HEK293 (cell line): ENCODE measurements around the gene PAK6.

Source experiments
- CTCF ChIA-PET: fragments of 350-600 bp; formaldehyde crosslinking; extraction: SDS; loops from one replicate; lab custom pipeline; 2021; ENCODE audit warnings: antibody characterized with exemption; lab: Yijun Ruan, JAX
- POLR2A ChIA-PET: fragments of 300-600 bp; formaldehyde crosslinking; extraction: SDS; loops from one replicate; lab custom pipeline; 2020; ENCODE audit warnings: antibody characterized with exemption, inconsistent platforms; lab: Yijun Ruan, JAX
- H3K27ac ChIP-seq: fragments of 200-500 bp; sonication (Bioruptor generic); 2 replicates; pipeline ENCODE4 v1.5.1; 2014; ENCODE audit warnings: low read depth, low read length, control low read depth, inconsistent platforms; ENCODE audit errors: extremely low read depth
- H3K36me3 ChIP-seq, 2 experiments: fragments of 200-500 bp in 1 of 2; sonication (Bioruptor generic) in 1 of 2; 1 replicate in 1 of 2; 2 replicates in 1 of 2; pipeline ENCODE4 v1.5.1; 2014 to 2017; ENCODE audit warnings: inconsistent platforms in 2 of 2, low read length in 2 of 2; ENCODE audit not compliant: control insufficient read depth in 2 of 2, insufficient read depth in 1 of 2
- H3K4me1 ChIP-seq: fragments of 200-500 bp; sonication (Bioruptor generic); 2 replicates; pipeline ENCODE4 v1.5.1; 2014; ENCODE audit warnings: mild to moderate bottlenecking, low read length, inconsistent platforms; ENCODE audit not compliant: control insufficient read depth, insufficient read depth
- H3K4me3 ChIP-seq: 2 replicates; pipeline ENCODE4 v1.5.1; 2011; ENCODE audit warnings: low read depth, mild to moderate bottlenecking, control low read depth, low read length, moderate library complexity
- H3K9me3 ChIP-seq: fragments of 200-500 bp; sonication (Bioruptor generic); 2 replicates; pipeline ENCODE4 v1.5.1; 2014; ENCODE audit warnings: low read depth, low read length, inconsistent platforms; ENCODE audit not compliant: control insufficient read depth, insufficient read depth
- GFI1B ChIP-seq: fragments of 450-650 bp; formaldehyde crosslinking; IDR thresholded peaks from 2 replicates; pipeline ENCODE4 v1.5.1; 2016; ENCODE audit warnings: missing biosample characterization, missing genetic modification characterization
- KLF9 ChIP-seq: fragments of 450-650 bp; formaldehyde crosslinking; IDR thresholded peaks from 2 replicates; pipeline ENCODE4 v1.5.1; 2016; ENCODE audit warnings: missing biosample characterization, missing genetic modification characterization, low read depth
- ZNF292 ChIP-seq: fragments of 450-650 bp; formaldehyde crosslinking; IDR thresholded peaks from 2 replicates; pipeline ENCODE4 v1.5.1; 2016; ENCODE audit warnings: low read depth, missing biosample characterization, missing genetic modification characterization, borderline replicate concordance
- ZNF302 ChIP-seq: fragments of 450-650 bp; formaldehyde crosslinking; IDR thresholded peaks from 2 replicates; pipeline ENCODE4 v1.5.1; 2016; ENCODE audit warnings: missing biosample characterization, missing genetic modification characterization, low read depth
- ZNF311 ChIP-seq: fragments of 450-650 bp; formaldehyde crosslinking; IDR thresholded peaks from 2 replicates; pipeline ENCODE4 v1.5.1; 2017; ENCODE audit warnings: missing biosample characterization, missing genetic modification characterization, borderline replicate concordance
- ZNF324 ChIP-seq: fragments of 450-650 bp; formaldehyde crosslinking; IDR thresholded peaks from 2 replicates; pipeline ENCODE4 v1.5.1; 2016; ENCODE audit warnings: missing biosample characterization, missing genetic modification characterization
- ZNF48 ChIP-seq: fragments of 450-650 bp; formaldehyde crosslinking; IDR thresholded peaks from 2 replicates; pipeline ENCODE4 v1.5.1; 2016; ENCODE audit warnings: missing biosample characterization, missing genetic modification characterization
- ZNF530 ChIP-seq: fragments of 450-650 bp; formaldehyde crosslinking; IDR thresholded peaks from 2 replicates; pipeline ENCODE4 v1.5.1; 2016; ENCODE audit warnings: low read depth, missing biosample characterization, missing genetic modification characterization
- ZNF596 ChIP-seq: fragments of 450-650 bp; IDR thresholded peaks from 2 replicates; pipeline ENCODE4 v1.5.0; 2018; ENCODE audit warnings: missing biosample characterization, mild to moderate bottlenecking, missing genetic modification characterization, moderate library complexity
- ZNF621 ChIP-seq: fragments of 450-650 bp; formaldehyde crosslinking; IDR thresholded peaks from 2 replicates; pipeline ENCODE4 v1.5.1; 2017; ENCODE audit warnings: missing biosample characterization, missing genetic modification characterization
- ZNF660 ChIP-seq: fragments of 450-650 bp; IDR thresholded peaks from 2 replicates; pipeline ENCODE4 v1.5.1; 2018; ENCODE audit warnings: missing biosample characterization, mild to moderate bottlenecking, missing genetic modification characterization
- ZNF707 ChIP-seq: fragments of 450-650 bp; formaldehyde crosslinking; IDR thresholded peaks from 2 replicates; pipeline ENCODE4 v1.5.1; 2016; ENCODE audit warnings: missing biosample characterization, missing genetic modification characterization
- ZSCAN30 ChIP-seq: fragments of 450-650 bp; IDR thresholded peaks from 2 replicates; pipeline ENCODE4 v1.5.1; 2018; ENCODE audit warnings: missing biosample characterization, mild to moderate bottlenecking, missing genetic modification characterization, moderate library complexity
- TF ChIP-seq, protein P1 (sequence below): fragments of 450-650 bp; formaldehyde crosslinking; IDR thresholded peaks from 2 replicates; pipeline ENCODE4 v1.5.1; 2016; ENCODE audit warnings: missing biosample characterization, missing genetic modification characterization
- TF ChIP-seq, protein P2 (sequence below): fragments of 450-650 bp; formaldehyde crosslinking; IDR thresholded peaks from 2 replicates; pipeline ENCODE4 v1.5.1; 2016; ENCODE audit warnings: missing biosample characterization, missing genetic modification characterization
- TF ChIP-seq, protein P3 (sequence below): fragments of 450-650 bp; formaldehyde crosslinking; IDR thresholded peaks from 2 replicates; pipeline ENCODE4 v1.5.1; 2016; ENCODE audit warnings: missing biosample characterization, missing genetic modification characterization
- TF ChIP-seq, protein P4 (sequence below): fragments of 450-650 bp; formaldehyde crosslinking; IDR thresholded peaks from 2 replicates; pipeline ENCODE4 v1.5.1; 2016; ENCODE audit warnings: missing biosample characterization, missing genetic modification characterization
- TF ChIP-seq, protein P5 (sequence below): fragments of 450-650 bp; formaldehyde crosslinking; IDR thresholded peaks from 2 replicates; pipeline ENCODE4 v1.5.1; 2016; ENCODE audit warnings: missing biosample characterization, missing genetic modification characterization, borderline replicate concordance

PAK6 gene

DNA sequence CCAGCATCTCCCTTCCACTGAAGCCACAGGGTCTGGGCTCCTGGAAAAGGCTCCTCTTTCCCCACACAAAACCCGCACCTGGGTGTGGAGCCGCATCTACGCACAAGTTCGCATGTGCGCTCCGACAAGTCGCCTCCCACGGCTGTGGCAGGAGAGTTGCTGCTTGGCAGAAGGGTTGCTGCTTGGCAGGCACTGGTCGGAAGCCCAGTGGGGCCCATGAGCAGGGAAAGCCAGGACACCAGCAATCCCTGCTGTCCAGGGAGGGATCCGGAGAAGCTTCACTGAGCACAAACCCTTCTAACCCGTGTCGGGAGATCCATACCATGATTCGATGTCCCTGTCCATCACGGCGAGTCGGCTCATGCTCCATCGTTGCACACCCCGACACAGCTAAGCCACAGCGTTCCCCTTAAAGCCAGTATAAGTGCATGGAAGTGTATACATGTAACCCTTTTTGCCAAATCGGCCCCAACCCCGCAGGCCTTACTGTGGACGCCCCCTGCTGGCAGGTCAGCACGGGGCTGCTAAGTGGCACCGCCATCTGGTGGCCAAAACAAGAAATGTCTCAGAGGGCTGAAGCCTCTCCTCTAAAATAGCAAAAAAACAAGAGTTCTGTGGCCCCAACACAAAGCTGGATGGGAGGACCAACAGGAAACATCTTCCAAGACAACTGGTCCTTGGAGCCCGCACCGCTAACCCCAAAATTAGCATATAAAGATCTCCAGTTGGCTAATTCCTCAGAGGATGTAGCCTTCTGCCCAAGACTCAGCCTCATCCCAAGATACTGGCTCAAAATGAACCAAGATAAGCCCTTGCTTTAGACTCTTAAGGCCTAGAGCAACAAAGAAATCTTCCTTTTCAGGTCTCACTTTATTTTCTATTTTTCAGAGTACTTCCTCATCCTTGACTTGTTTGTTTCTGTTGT lies 35.7 kb downstream of the PAK6 start (continued):
- TF ChIP-seq, protein P1, sequence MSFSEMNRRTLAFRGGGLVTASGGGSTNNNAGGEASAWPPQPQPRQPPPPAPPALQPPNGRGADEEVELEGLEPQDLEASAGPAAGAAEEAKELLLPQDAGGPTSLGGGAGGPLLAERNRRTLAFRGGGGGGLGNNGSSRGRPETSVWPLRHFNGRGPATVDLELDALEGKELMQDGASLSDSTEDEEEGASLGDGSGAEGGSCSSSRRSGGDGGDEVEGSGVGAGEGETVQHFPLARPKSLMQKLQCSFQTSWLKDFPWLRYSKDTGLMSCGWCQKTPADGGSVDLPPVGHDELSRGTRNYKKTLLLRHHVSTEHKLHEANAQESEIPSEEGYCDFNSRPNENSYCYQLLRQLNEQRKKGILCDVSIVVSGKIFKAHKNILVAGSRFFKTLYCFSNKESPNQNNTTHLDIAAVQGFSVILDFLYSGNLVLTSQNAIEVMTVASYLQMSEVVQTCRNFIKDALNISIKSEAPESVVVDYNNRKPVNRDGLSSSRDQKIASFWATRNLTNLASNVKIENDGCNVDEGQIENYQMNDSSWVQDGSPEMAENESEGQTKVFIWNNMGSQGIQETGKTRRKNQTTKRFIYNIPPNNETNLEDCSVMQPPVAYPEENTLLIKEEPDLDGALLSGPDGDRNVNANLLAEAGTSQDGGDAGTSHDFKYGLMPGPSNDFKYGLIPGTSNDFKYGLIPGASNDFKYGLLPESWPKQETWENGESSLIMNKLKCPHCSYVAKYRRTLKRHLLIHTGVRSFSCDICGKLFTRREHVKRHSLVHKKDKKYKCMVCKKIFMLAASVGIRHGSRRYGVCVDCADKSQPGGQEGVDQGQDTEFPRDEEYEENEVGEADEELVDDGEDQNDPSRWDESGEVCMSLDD (tag by site-specific recombination): no peak
- no peak for TF ChIP-seq ZNF707 (tag by site-specific recombination)
- TF ChIP-seq, protein P2, sequence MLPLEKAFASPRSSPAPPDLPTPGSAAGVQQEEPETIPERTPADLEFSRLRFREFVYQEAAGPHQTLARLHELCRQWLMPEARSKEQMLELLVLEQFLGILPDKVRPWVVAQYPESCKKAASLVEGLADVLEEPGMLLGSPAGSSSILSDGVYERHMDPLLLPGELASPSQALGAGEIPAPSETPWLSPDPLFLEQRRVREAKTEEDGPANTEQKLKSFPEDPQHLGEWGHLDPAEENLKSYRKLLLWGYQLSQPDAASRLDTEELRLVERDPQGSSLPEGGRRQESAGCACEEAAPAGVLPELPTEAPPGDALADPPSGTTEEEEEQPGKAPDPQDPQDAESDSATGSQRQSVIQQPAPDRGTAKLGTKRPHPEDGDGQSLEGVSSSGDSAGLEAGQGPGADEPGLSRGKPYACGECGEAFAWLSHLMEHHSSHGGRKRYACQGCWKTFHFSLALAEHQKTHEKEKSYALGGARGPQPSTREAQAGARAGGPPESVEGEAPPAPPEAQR (tag by site-specific recombination): no peak
- TF ChIP-seq, protein P3, sequence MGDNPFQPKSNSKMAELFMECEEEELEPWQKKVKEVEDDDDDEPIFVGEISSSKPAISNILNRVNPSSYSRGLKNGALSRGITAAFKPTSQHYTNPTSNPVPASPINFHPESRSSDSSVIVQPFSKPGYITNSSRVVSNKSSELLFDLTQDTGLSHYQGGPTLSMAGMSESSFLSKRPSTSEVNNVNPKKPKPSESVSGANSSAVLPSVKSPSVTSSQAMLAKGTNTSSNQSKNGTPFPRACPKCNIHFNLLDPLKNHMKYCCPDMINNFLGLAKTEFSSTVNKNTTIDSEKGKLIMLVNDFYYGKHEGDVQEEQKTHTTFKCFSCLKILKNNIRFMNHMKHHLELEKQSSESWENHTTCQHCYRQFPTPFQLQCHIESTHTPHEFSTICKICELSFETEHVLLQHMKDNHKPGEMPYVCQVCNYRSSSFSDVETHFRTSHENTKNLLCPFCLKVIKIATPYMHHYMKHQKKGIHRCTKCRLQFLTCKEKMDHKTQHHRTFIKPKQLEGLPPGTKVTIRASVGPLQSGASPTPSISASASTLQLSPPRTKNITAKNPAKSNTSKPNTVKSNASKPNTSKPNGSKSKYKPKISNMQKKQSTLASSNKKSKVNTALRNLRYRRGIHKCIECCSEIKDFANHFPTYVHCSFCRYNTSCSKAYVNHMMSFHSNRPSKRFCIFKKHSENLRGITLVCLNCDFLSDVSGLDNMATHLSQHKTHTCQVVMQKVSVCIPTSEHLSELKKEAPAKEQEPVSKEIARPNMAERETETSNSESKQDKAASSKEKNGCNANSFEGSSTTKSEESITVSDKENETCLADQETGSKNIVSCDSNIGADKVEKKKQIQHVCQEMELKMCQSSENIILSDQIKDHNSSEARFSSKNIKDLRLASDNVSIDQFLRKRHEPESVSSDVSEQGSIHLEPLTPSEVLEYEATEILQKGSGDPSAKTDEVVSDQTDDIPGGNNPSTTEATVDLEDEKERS (tag by site-specific recombination): no peak
- no peak for TF ChIP-seq ZNF302 (tag by site-specific recombination)

DNA sequence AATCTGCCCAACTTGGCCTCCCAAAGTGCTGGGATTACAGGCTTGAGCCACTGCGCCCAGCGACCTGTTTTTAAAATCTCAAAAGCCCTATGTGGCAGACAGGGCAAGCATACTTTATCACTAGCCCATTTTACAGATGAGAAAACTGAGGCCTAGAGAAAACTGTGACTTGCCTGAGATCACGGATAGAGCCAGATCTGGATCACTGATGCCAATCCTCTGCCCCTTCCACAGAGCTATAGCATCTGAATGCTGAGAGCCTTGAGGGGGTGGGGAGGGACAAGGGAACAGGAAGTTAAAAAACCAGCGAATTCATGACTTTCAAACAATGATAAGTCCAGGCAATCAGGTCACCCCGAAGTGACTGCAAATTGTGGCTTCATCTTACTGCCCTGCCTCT lies 36.7 kb downstream of the PAK6 start:
- TF ChIP-seq ZNF621 (tag by site-specific recombination) (no peak), ZNF324 (tag by site-specific recombination) (no peak), GFI1B (tag by site-specific recombination) (no peak), ZNF596 (tag by site-specific recombination) (no peak), ZNF292 (no peak), KLF9 (tag by site-specific recombination) (no peak), ZNF48 (no peak), ZNF311 (tag by site-specific recombination) (no peak), ZNF530 (no peak), ZSCAN30 (no peak), ZNF660 (tag by site-specific recombination) (no peak)
- TF ChIP-seq, protein P4, sequence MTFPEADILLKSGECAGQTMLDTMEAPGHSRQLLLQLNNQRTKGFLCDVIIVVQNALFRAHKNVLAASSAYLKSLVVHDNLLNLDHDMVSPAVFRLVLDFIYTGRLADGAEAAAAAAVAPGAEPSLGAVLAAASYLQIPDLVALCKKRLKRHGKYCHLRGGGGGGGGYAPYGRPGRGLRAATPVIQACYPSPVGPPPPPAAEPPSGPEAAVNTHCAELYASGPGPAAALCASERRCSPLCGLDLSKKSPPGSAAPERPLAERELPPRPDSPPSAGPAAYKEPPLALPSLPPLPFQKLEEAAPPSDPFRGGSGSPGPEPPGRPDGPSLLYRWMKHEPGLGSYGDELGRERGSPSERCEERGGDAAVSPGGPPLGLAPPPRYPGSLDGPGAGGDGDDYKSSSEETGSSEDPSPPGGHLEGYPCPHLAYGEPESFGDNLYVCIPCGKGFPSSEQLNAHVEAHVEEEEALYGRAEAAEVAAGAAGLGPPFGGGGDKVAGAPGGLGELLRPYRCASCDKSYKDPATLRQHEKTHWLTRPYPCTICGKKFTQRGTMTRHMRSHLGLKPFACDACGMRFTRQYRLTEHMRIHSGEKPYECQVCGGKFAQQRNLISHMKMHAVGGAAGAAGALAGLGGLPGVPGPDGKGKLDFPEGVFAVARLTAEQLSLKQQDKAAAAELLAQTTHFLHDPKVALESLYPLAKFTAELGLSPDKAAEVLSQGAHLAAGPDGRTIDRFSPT (tag by site-specific recombination): no peak
- TF ChIP-seq, protein P5, sequence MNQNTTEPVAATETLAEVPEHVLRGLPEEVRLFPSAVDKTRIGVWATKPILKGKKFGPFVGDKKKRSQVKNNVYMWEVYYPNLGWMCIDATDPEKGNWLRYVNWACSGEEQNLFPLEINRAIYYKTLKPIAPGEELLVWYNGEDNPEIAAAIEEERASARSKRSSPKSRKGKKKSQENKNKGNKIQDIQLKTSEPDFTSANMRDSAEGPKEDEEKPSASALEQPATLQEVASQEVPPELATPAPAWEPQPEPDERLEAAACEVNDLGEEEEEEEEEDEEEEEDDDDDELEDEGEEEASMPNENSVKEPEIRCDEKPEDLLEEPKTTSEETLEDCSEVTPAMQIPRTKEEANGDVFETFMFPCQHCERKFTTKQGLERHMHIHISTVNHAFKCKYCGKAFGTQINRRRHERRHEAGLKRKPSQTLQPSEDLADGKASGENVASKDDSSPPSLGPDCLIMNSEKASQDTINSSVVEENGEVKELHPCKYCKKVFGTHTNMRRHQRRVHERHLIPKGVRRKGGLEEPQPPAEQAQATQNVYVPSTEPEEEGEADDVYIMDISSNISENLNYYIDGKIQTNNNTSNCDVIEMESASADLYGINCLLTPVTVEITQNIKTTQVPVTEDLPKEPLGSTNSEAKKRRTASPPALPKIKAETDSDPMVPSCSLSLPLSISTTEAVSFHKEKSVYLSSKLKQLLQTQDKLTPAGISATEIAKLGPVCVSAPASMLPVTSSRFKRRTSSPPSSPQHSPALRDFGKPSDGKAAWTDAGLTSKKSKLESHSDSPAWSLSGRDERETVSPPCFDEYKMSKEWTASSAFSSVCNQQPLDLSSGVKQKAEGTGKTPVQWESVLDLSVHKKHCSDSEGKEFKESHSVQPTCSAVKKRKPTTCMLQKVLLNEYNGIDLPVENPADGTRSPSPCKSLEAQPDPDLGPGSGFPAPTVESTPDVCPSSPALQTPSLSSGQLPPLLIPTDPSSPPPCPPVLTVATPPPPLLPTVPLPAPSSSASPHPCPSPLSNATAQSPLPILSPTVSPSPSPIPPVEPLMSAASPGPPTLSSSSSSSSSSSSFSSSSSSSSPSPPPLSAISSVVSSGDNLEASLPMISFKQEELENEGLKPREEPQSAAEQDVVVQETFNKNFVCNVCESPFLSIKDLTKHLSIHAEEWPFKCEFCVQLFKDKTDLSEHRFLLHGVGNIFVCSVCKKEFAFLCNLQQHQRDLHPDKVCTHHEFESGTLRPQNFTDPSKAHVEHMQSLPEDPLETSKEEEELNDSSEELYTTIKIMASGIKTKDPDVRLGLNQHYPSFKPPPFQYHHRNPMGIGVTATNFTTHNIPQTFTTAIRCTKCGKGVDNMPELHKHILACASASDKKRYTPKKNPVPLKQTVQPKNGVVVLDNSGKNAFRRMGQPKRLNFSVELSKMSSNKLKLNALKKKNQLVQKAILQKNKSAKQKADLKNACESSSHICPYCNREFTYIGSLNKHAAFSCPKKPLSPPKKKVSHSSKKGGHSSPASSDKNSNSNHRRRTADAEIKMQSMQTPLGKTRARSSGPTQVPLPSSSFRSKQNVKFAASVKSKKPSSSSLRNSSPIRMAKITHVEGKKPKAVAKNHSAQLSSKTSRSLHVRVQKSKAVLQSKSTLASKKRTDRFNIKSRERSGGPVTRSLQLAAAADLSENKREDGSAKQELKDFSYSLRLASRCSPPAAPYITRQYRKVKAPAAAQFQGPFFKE (tag by site-specific recombination): no peak
- Histone ChIP-seq H3K27ac (no peak overlapping the region), H3K4me3 (no peak overlapping the region), H3K9me3 (no peaks in the 10 kb centered on the region), H3K36me3 (no peaks in the 10 kb centered on the region), H3K4me1 (no peaks in the 10 kb centered on the region)
- CTCF ChIA-PET: interaction anchor here (0.7 to 10.6 kb wide), 15 partner anchors 11 to 240 kb away, joined by 3 to 248 read pairs (median 22); partner anchors contain the start of genes PAK6, PLCB2 and SRP14
- POLR2A ChIA-PET: no interaction called here
